GM21447 (cell line): ENCODE measurements around the gene MIA2.

Experiments used
- ATAC-seq: cut with Tn5 transposase; IDR thresholded peaks from one replicate; pipeline ENCODE4 v1.9.1; 2021; ENCODE audit not compliant: unreplicated experiment

MIA2 gene

GRCh38 chr14:39433452-39433813 lies 199.7 kb downstream of the MIA2 start:
- ATAC-seq: no peak

- ATAC-seq: no peak
These were observed 200.7 kb downstream of the MIA2 start for GRCh38 chr14:39434401-39434800.

- no peak for ATAC-seq
These were observed 201.5 kb downstream of the MIA2 start for GRCh38 chr14:39435241-39435640.
